Skeletal muscle satellite cell (primary cell): ENCODE data around the gene WWC2. TPM values are rescaled to one million over a fixed set of nuclear protein-coding genes. Genes with fewer than 3 reads are reported as not detected.
A peak's percentile ranks its signal among the peaks of the same experiment; 100 is the strongest.

Experiments
- H3K27me3 ChIP-seq: 2 replicates; pipeline ENCODE4 v1.7.0; 2013; ENCODE audit warnings: low read length; ENCODE audit not compliant: control insufficient read depth, insufficient read depth
- H3K36me3 ChIP-seq: 2 replicates; pipeline ENCODE4 v1.7.0; 2013; ENCODE audit warnings: mild to moderate bottlenecking, control low read depth, low read length; ENCODE audit not compliant: insufficient read depth
- H3K4me1 ChIP-seq: 2 replicates; pipeline ENCODE4 v1.7.0; 2013; ENCODE audit warnings: low read length; ENCODE audit not compliant: control insufficient read depth, insufficient read depth
- H3K4me2 ChIP-seq: 2 replicates; pipeline ENCODE4 v1.7.0; 2013; ENCODE audit warnings: mild to moderate bottlenecking, low read length
- H3K4me3 ChIP-seq: 2 replicates; pipeline ENCODE4 v1.7.0; 2013; ENCODE audit warnings: low read length
- H3K9ac ChIP-seq: 2 replicates; pipeline ENCODE4 v1.7.0; 2013; ENCODE audit warnings: mild to moderate bottlenecking, low read depth, low read length, moderate library complexity
- H3K9me3 ChIP-seq: replicated peaks from 2 replicates; pipeline ENCODE4 v1.7.0; 2013; ENCODE audit warnings: mild to moderate bottlenecking, control low read depth, low read length
- total RNA-seq: library from RNA; depleted of rRNA; stranded (reverse); fragments of >200 nt; gene quantifications from 2 replicates; pipeline ENCODE4 v1.2.3, GENCODE V29; 2012; rRNA removed

The WWC2 gene
- total RNA-seq, result 15.3 and 21.0 TPM in 2 replicates

DNA sequence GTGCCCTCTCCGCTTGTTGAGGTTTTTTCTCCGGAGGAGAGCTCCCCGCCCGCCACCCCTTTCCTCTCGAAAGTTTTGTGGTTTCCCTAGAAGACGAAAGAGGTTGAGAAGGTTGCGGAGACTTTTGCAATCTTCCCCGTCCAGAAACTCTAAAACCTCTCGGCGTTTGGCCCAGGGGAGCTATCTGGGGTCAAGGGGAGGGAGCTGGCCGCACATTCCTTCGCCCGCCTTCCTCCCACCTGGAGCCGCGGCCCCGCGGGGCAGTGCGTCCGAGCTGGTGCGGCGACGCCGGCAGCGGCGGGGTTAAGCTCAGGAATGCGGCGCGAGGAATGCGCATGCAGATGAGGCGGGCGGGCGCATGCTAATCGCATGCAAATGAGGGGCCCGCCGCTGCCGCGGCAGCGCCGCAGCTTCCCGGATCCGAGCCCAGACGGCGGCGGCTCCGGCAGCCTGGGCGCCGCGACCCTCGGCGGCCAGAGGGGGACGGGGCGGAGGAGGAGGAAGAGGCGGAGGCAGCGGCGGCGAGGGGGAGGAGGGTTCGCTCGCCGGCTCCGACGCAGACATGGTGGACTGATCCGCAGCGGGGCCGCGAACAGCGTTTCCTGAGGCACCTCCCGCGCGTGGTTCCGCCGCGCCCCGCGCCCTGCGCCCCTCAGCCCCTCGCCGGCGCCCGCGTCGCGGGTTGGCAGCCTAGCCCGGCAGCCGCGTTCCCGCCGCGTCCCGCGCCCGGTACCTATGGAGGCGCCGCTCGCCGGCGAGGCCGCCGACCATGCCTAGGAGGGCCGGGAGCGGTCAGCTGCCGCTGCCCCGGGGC, at the start of gene WWC2:
Gene WWC2, plus strand, starts transcription at position 535 of the 814 bp plus-strand sequence. Its CDS starts 235 bp downstream, at position 770.
- H3K9ac ChIP-seq, result peak within 1 kb of the TSS; percentile 92
- H3K36me3 ChIP-seq, result no peaks in the 10 kb centered on the region
- H3K27me3 ChIP-seq, result no peaks in the 10 kb centered on the region
- H3K9me3 ChIP-seq, result no peaks in the 10 kb centered on the region
- peaks cover 31% of the 10 kb centered on the region for H3K4me1 ChIP-seq
- peak within 1 kb of the TSS; percentile 94 for H3K4me3 ChIP-seq
- H3K4me2 ChIP-seq, result peak within 1 kb of the TSS; percentile 99

DNA sequence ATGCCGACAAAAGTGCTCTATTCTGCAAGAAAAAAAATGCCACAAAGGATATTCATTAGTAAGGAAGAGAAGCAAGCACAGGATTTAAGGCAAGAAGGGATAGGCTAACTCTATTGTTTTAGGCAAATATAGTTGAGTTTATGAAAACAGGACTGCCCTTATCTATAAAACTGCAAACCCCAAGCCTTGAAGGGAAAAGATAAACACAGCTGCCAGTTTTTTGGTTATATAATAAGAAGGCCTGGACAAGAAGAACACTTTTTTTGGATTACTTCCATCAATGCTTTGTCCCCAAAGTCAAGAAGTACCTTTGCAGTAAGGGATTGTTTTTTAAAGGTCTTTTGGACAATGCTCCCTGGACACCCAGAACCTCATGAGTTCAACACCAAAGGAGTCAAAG, 45.4 kb upstream of the WWC2 start:
- Histone ChIP-seq H3K36me3 (no peaks in the 10 kb centered on the region), H3K4me2 (no peak overlapping the region), H3K27me3 (peaks cover 6% of the 10 kb centered on the region), H3K4me1 (no peaks in the 10 kb centered on the region), H3K4me3 (no peak overlapping the region), H3K9me3 (no peaks in the 10 kb centered on the region), H3K9ac (no peak overlapping the region)

DNA sequence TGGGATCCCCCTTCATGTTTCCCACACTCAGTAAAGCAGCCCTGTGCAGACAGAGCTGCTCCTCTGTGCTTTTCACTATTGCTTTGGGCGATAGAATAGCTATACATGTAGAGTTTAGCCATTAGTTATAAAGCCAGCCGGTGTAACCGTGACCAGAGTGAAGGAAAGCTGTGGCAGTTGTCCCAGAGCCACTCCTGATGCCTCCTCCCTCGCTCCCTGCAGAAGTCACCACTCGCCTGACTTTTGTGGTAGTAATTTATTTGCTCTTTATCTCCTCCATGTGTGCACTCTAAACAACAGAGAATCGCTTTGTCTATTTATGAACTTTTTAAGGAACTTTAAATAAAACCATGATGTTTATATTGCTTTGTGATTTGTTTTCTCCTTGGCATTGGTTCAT, 41.8 kb upstream of the WWC2 start:
- no peaks in the 10 kb centered on the region for H3K9me3 ChIP-seq
- no peak overlapping the region for H3K9ac ChIP-seq
- no peak overlapping the region for H3K4me2 ChIP-seq
- no peaks in the 10 kb centered on the region for H3K4me1 ChIP-seq
- no peaks in the 10 kb centered on the region for H3K36me3 ChIP-seq
- H3K27me3 ChIP-seq, result peaks cover 6% of the 10 kb centered on the region
- H3K4me3 ChIP-seq, result no peak overlapping the region

DNA sequence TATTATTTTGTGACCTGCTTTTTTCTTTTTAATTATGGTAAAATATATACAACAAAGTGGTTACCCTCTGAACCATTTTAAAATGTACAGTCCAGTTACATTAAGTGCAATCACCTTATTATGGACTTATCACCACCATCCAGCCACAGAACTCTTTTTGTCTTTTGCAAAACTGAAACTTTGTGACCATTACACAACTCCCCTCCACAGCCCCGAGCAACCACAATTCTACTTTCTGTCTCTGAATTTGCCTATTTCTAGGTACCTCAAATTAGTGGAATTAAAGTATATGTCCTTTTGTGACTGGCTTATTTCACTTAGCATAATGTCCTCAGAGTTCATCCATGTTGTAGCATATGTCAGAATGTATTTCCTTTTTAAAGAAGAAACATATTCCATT, 39.3 kb upstream of the WWC2 start:
- H3K9ac ChIP-seq, result no peak overlapping the region
- H3K36me3 ChIP-seq, result no peaks in the 10 kb centered on the region
- H3K4me2 ChIP-seq, result no peak overlapping the region
- H3K9me3 ChIP-seq, result no peaks in the 10 kb centered on the region
- no peak overlapping the region for H3K4me3 ChIP-seq
- H3K27me3 ChIP-seq, result no peaks in the 10 kb centered on the region
- H3K4me1 ChIP-seq, result no peaks in the 10 kb centered on the region

DNA sequence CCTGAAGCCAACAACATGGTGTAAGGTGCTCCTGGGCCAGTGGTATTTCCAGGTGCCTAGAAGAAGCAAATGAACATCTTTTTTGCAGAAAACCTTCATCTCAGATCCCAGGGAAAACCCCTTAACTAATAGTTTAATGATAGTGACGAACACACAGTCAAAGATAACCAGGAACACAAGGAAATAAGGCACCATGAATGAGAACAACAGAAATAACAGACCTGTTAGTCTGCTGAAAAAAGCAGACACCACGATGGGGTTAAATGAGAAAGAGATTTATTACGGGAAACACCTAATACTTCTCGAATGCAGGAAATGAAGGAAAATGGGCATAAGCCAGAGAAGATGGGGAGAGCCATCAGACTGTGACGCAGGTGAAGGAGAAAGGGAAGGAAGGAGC, 30.6 kb upstream of the WWC2 start:
- H3K36me3 ChIP-seq, result no peaks in the 10 kb centered on the region
- no peaks in the 10 kb centered on the region for H3K27me3 ChIP-seq
- no peak overlapping the region for H3K9ac ChIP-seq
- no peak overlapping the region for H3K4me2 ChIP-seq
- H3K4me3 ChIP-seq, result no peak overlapping the region
- no peaks in the 10 kb centered on the region for H3K4me1 ChIP-seq
- H3K9me3 ChIP-seq, result peaks cover 3% of the 10 kb centered on the region

DNA sequence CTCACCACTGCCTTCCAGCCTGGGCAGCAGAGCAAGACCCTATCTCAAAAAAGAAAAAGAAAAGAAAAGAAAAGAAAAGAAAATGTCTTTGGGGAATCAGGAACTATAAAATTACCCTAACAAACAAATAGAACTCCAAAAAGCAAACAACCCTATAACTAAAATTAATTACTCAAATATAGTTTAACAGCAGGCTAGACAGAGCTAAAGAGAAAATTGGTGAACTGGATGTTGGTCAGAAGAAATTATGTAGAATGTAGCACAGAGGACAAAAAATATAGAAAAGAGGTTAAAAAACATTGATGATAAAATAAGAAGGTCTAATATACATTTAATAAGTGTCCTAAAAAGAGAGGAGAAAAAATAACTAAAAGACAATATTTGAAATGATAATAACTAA, 27.8 kb upstream of the WWC2 start:
- no peaks in the 10 kb centered on the region for H3K27me3 ChIP-seq
- H3K9ac ChIP-seq, result no peak overlapping the region
- H3K4me3 ChIP-seq, result no peak overlapping the region
- no peak overlapping the region for H3K4me2 ChIP-seq
- peaks cover 7% of the 10 kb centered on the region for H3K4me1 ChIP-seq
- no peaks in the 10 kb centered on the region for H3K36me3 ChIP-seq
- peaks cover 3% of the 10 kb centered on the region for H3K9me3 ChIP-seq

DNA sequence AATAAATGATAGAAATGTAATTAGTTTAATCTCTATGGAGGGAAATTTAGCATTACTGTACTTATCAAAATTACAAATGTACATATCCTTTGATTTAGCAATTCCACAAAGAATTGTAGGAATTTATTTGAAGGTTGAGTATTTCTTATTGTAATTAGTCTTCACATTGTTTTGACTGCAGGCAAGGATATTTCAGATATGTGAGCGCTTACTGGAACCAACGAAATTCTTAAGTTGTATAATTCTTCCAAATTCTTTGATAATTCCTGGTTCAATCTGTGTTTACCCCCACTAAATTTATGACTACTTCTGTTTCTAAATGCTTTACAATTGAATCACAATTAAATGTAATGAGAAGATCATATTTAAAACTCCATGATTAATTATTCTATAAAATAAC, 26.9 kb upstream of the WWC2 start:
- Histone ChIP-seq H3K4me1 (peaks cover 7% of the 10 kb centered on the region), H3K27me3 (no peaks in the 10 kb centered on the region), H3K4me2 (no peak overlapping the region)

DNA sequence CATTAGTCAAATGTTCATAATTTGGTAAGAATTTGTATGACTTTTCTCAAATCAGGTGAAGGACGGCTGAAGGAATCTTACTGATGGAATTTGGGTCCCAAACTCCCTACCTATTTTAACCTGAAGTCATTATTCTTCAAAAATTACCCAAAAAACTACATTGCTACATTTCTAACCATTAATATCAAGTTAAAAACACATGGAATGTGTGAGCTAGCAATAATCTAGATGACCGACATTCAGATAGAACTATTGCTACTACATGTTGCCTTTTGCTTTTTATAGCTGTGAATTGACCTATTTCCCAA, 25.3 kb upstream of the WWC2 start:
- Histone ChIP-seq H3K4me2 (no peak overlapping the region), H3K27me3 (no peaks in the 10 kb centered on the region), H3K9me3 (peaks cover 3% of the 10 kb centered on the region), H3K4me1 (peaks cover 7% of the 10 kb centered on the region), H3K4me3 (no peak overlapping the region), H3K9ac (no peak overlapping the region), H3K36me3 (no peaks in the 10 kb centered on the region)

More for the DNA sequence above, 26.9 kb upstream of the WWC2 start:
- Histone ChIP-seq H3K4me3 (no peak overlapping the region), H3K9me3 (peaks cover 3% of the 10 kb centered on the region), H3K36me3 (no peaks in the 10 kb centered on the region), H3K9ac (no peak overlapping the region)

DNA sequence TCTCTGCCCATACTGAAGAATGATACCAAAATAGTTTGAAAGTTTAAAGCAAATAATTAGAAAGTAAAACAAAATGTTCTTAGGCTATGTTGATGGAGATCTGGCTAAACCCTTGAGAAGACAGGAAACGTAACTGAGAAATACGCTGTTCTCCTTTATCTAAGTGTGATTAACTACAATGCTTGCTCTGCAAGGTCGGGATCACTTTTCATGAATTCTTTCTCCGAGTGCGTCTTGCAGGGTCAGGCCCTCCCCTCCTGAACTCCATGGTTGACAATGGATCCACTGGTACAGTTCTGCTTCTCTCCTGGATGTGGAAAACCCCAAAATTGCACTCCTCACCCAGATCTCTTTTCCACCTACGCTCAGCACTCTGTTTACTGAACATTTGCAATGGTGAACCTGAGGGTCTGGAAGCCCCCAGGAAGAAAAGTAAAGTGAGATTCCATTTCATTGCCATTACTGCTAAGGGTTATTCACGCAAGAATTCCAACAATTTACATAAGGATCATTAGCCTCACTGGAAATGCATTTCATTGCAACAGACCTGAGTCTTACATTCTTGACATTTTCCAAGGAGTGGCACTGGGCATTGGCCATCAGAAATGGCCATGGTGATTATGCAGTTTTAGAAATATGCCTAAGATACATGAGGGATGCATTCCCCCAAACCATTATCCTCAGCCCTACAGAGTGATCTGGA, 24.6 kb upstream of the WWC2 start:
- no peak overlapping the region for H3K4me2 ChIP-seq
- no peaks in the 10 kb centered on the region for H3K36me3 ChIP-seq
- H3K9me3 ChIP-seq, result peaks cover 3% of the 10 kb centered on the region
- peaks cover 7% of the 10 kb centered on the region for H3K4me1 ChIP-seq
- no peak overlapping the region for H3K9ac ChIP-seq
- no peak overlapping the region for H3K4me3 ChIP-seq
- no peaks in the 10 kb centered on the region for H3K27me3 ChIP-seq

DNA sequence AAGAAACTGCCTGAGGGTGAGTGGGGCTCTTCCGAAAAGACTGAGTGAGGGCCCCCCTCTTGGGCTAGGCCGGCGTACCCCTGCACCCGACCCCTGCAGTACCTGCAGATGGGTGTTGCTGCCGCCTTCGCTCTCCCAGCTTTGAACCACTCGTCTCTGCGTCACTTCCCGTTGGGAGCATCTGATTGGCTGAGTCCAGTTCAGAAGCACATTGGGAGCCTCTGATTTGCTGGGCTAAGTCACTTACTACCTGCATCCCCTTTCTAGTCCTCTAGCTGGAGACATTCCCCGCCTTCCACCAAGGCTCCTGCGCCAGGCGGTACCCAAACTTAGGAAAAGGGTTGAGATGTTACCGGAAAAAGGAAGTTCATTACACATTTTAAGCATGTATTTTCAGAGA, 20.4 kb upstream of the WWC2 start:
- Histone ChIP-seq H3K9ac (no peak overlapping the region), H3K4me3 (no peak overlapping the region), H3K27me3 (no peaks in the 10 kb centered on the region), H3K9me3 (no peaks in the 10 kb centered on the region), H3K36me3 (no peaks in the 10 kb centered on the region), H3K4me1 (peaks cover 7% of the 10 kb centered on the region), H3K4me2 (no peak overlapping the region)

DNA sequence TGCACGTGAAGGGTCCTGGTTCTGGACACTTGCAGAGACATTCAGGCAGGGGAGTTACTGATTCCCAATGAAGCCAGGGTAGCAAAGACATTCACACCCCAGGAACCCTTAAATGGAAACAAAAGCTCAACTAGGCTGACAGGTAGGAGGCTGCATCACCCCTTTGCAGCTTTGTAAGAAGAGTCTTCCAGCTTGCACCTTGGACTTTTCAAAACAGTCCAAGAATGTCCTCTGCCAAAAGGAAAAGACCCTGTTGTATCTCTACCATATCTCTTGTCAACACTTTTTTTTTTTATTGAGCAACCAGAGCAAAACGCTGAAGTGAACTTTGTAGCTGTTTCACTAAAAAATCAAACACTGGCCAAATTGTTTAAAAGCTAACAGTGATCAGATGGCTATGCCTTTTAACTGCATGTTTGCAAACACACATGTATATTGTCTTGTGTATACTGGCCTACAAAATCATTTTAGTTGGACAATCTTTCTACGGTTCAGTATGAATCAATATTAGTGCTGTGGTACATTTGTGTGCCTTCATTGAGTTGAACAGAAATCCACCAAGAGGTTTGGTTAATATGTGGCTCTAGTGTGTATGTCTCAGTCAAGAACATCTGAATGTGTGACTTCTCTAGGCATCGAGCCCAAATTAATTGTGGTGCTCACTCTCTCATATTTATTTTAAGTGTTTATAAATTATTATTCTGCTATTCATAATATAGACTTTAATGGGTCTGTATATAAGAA, 18.5 kb upstream of the WWC2 start:
- no peaks in the 10 kb centered on the region for H3K27me3 ChIP-seq
- no peaks in the 10 kb centered on the region for H3K4me1 ChIP-seq
- H3K4me3 ChIP-seq, result no peak overlapping the region
- no peak overlapping the region for H3K9ac ChIP-seq
- no peaks in the 10 kb centered on the region for H3K9me3 ChIP-seq
- H3K4me2 ChIP-seq, result no peak overlapping the region
- no peaks in the 10 kb centered on the region for H3K36me3 ChIP-seq
